ENCODE results near the gene CPPED1.

The CPPED1 gene

DNA sequence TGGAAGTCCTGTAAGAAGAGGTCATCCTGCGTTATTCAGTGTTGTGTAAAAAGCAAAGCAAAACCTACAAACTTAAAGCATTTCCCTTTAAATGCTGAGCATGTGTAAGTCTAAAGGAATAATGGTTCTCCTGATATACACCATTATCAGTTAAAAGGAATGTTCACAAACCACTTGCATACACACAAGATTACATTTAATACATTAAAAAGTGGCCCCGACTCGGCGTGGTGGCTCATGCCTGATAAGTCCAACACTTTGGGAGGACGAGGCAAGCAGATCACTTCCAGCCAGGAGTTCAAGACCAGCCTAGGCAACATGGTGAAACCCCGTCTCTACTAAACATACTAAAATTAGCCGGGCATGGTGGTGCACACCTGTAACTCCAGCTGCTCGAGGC lies 30.5 kb downstream of the CPPED1 start:
- no peak overlapping the region for H3K4me2 ChIP-seq (ENCODE audit: low read length)
- H3K4me1 ChIP-seq (ENCODE audit: low read length), result no peaks in the 10 kb centered on the region
- no peaks in the 10 kb centered on the region for H3K9me3 ChIP-seq (ENCODE audit: insufficient read depth, low read length)
- peaks cover 7% of the 10 kb centered on the region for H3K36me3 ChIP-seq (replicated peaks; ENCODE audit: low read depth, low read length)
- H3K27ac ChIP-seq (ENCODE audit: low read length), result no peak overlapping the region
- no peak overlapping the region for H3K4me3 ChIP-seq (ENCODE audit: low read length)
- H2AFZ ChIP-seq (ENCODE audit: low read depth, low read length), result no peak overlapping the region
- no peaks in the 10 kb centered on the region for H4K20me1 ChIP-seq (ENCODE audit: insufficient read depth, low read length)
- no peaks in the 10 kb centered on the region for H3K79me2 ChIP-seq (ENCODE audit: low read length)
- no peaks in the 10 kb centered on the region for H3K27me3 ChIP-seq (ENCODE audit: low read depth, low read length)
- H3K9ac ChIP-seq (ENCODE audit: low read length), result no peak overlapping the region
- TF ChIP-seq, protein P1, sequence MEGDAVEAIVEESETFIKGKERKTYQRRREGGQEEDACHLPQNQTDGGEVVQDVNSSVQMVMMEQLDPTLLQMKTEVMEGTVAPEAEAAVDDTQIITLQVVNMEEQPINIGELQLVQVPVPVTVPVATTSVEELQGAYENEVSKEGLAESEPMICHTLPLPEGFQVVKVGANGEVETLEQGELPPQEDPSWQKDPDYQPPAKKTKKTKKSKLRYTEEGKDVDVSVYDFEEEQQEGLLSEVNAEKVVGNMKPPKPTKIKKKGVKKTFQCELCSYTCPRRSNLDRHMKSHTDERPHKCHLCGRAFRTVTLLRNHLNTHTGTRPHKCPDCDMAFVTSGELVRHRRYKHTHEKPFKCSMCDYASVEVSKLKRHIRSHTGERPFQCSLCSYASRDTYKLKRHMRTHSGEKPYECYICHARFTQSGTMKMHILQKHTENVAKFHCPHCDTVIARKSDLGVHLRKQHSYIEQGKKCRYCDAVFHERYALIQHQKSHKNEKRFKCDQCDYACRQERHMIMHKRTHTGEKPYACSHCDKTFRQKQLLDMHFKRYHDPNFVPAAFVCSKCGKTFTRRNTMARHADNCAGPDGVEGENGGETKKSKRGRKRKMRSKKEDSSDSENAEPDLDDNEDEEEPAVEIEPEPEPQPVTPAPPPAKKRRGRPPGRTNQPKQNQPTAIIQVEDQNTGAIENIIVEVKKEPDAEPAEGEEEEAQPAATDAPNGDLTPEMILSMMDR (IDR thresholded peaks at IDR 0.05; ENCODE audit: low read depth, low read length), result no peak
- TF ChIP-seq EZH2phosphoT487 (IDR thresholded peaks at IDR 0.05; ENCODE audit: low read depth), result no peak

DNA sequence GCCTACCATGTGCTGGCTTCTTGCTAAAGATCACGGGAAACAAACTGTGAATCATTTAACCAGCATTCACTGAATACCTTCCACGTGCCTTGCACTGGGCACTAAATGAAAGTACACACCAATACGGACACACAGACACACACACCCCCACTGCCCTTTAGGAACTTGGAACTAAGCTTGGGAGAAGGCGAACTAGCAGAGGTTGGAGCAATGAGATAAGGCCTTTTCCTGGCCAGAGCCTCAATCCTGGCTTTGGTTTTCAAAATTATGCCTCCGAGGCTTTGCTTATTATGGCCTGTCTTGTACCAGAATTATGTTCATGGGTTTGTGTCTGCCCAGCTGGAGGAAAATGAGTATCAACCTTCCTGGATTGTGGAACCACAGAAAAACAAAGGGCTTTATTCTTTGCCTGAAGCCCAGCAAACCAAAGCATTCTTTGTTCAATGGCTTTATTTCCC lies 32.3 kb downstream of the CPPED1 start:
- H2AFZ ChIP-seq (ENCODE audit: low read depth, low read length), result no peak overlapping the region
- no peaks in the 10 kb centered on the region for H3K4me1 ChIP-seq (ENCODE audit: low read length)
- H3K27me3 ChIP-seq (ENCODE audit: low read depth, low read length), result no peaks in the 10 kb centered on the region
- TF ChIP-seq EZH2phosphoT487 (IDR thresholded peaks at IDR 0.05; ENCODE audit: low read depth), result no peak
- TF ChIP-seq, protein P1 (IDR thresholded peaks at IDR 0.05; ENCODE audit: low read depth, low read length), result no peak
- H3K4me2 ChIP-seq (ENCODE audit: low read length), result no peak overlapping the region
- H3K27ac ChIP-seq (ENCODE audit: low read length), result no peak overlapping the region
- no peaks in the 10 kb centered on the region for H4K20me1 ChIP-seq (ENCODE audit: insufficient read depth, low read length)
- H3K9me3 ChIP-seq (ENCODE audit: insufficient read depth, low read length), result no peaks in the 10 kb centered on the region
- H3K36me3 ChIP-seq (replicated peaks; ENCODE audit: low read depth, low read length), result peaks cover 7% of the 10 kb centered on the region
- no peaks in the 10 kb centered on the region for H3K79me2 ChIP-seq (ENCODE audit: low read length)
- no peak overlapping the region for H3K9ac ChIP-seq (ENCODE audit: low read length)
- no peak overlapping the region for H3K4me3 ChIP-seq (ENCODE audit: low read length)

DNA sequence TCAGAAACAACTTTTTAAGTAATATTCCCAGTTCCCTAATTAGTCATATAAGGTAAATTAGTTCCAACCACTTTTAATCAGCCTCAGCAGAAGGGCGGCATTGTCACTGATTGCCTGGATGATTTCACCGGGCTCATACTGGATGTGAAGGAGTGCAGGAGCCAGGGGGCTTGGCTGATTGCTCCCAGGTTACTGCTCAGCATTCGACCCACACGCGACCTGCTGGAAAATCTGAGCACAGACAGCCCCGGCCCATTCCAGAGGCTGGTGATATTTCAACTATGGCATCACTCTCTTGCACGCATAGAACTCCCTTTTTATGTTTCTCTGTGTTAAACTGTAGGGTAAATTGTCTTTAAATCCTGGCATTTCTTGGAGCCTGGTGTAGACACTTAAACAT lies 34.2 kb downstream of the CPPED1 start:
- no peak overlapping the region for H3K9ac ChIP-seq (ENCODE audit: low read length)
- no peak overlapping the region for H2AFZ ChIP-seq (ENCODE audit: low read depth, low read length)
- H3K4me2 ChIP-seq (ENCODE audit: low read length), result no peak overlapping the region
- no peaks in the 10 kb centered on the region for H3K9me3 ChIP-seq (ENCODE audit: insufficient read depth, low read length)
- H3K36me3 ChIP-seq (replicated peaks; ENCODE audit: low read depth, low read length), result no peaks in the 10 kb centered on the region
- H3K27me3 ChIP-seq (ENCODE audit: low read depth, low read length), result no peaks in the 10 kb centered on the region
- no peaks in the 10 kb centered on the region for H4K20me1 ChIP-seq (ENCODE audit: insufficient read depth, low read length)
- TF ChIP-seq EZH2phosphoT487 (IDR thresholded peaks at IDR 0.05; ENCODE audit: low read depth), result no peak
- TF ChIP-seq, protein P1 (IDR thresholded peaks at IDR 0.05; ENCODE audit: low read depth, low read length), result no peak
- H3K4me3 ChIP-seq (ENCODE audit: low read length), result no peak overlapping the region
- H3K4me1 ChIP-seq (ENCODE audit: low read length), result no peaks in the 10 kb centered on the region
- no peaks in the 10 kb centered on the region for H3K79me2 ChIP-seq (ENCODE audit: low read length)
- H3K27ac ChIP-seq (ENCODE audit: low read length), result no peak overlapping the region

DNA sequence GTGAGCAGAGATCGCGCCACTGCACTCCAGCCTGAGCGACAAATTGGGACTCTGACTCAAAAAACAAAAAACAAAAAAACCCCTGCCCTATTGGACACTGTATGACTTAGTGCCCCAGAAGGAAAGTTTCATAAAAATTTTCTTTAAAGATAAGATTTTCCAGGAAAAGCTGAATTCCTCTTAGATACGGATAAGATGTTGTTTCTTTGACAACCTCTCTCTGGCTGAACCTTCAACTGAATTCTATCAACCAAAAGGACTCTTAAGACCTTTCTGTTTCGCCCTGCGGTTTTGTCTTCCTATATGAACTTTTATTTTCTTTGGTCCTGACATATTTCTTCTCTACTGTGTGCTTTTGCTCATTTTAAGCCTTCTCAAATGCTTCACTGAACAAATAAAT lies 35.8 kb downstream of the CPPED1 start:
- Histone ChIP-seq H3K4me3 (ENCODE audit: low read length) (no peak overlapping the region), H2AFZ (ENCODE audit: low read depth, low read length) (no peak overlapping the region), H3K36me3 (replicated peaks; ENCODE audit: low read depth, low read length) (no peaks in the 10 kb centered on the region), H3K4me2 (ENCODE audit: low read length) (no peak overlapping the region), H4K20me1 (ENCODE audit: insufficient read depth, low read length) (no peaks in the 10 kb centered on the region), H3K79me2 (ENCODE audit: low read length) (no peaks in the 10 kb centered on the region), H3K27ac (ENCODE audit: low read length) (no peak overlapping the region), H3K27me3 (ENCODE audit: low read depth, low read length) (no peaks in the 10 kb centered on the region), H3K4me1 (ENCODE audit: low read length) (no peaks in the 10 kb centered on the region), H3K9ac (ENCODE audit: low read length) (no peak overlapping the region), H3K9me3 (ENCODE audit: insufficient read depth, low read length) (no peaks in the 10 kb centered on the region)
- TF ChIP-seq, protein P1 (IDR thresholded peaks at IDR 0.05; ENCODE audit: low read depth, low read length), result no peak
- no peak for TF ChIP-seq EZH2phosphoT487 (IDR thresholded peaks at IDR 0.05; ENCODE audit: low read depth)

Measured in OCI-LY3 (cell line).